ENCODE data around the gene OTOGL.

- TF ChIP-seq FOXK2 (IDR thresholded peaks at IDR 0.05) (no peak), BHLHE40 (IDR thresholded peaks at IDR 0.05; ENCODE audit: borderline replicate concordance) (no peak), HDGF (IDR thresholded peaks at IDR 0.05; ENCODE audit: borderline replicate concordance) (no peak), SUZ12 (IDR thresholded peaks at IDR 0.05) (no peak), TARDBP (IDR thresholded peaks at IDR 0.05) (no peak), FOXM1 (IDR thresholded peaks at IDR 0.05; ENCODE audit: borderline replicate concordance) (no peak), ZNF384 (IDR thresholded peaks at IDR 0.05) (no peak)
These were observed 169.8 kb downstream of the OTOGL start for GRCh38 chr12:80268924-80269749.

Measured in HEK293T (cell line).